ENCODE results near the gene ZER1.
"Not testable (repeated sequence)": the region's sequence is repeated elsewhere in the genome, so short reads cannot be mapped to it uniquely, and the experiment has no call there.

The ZER1 gene

GRCh38 chr9:128694344-128694743, 77.4 kb downstream of the ZER1 start:
- Histone ChIP-seq H3K9me3 (ENCODE audit: control insufficient read depth, low read depth, low read length) (no peaks in the 10 kb centered on the region), H3K4me1 (ENCODE audit: control insufficient read depth, low read depth, low read length) (peaks cover 8% of the 10 kb centered on the region), H3K4me3 (ENCODE audit: low read length) (no peak overlapping the region), H3K36me3 (ENCODE audit: control insufficient read depth, low read depth, low read length) (peaks cover 60% of the 10 kb centered on the region), H3K27ac (ENCODE audit: low read length) (no peak overlapping the region), H3K9ac (ENCODE audit: low read length) (no peak overlapping the region), H3K27me3 (ENCODE audit: control insufficient read depth, insufficient read depth, low read length) (no peaks in the 10 kb centered on the region)

GRCh38 chr9:128693738-128694137, 78.0 kb downstream of the ZER1 start:
- not testable (repeated sequence) for H3K4me3 ChIP-seq (ENCODE audit: low read length); H3K27ac ChIP-seq (ENCODE audit: low read length); H3K9ac ChIP-seq (ENCODE audit: low read length); H3K27me3 ChIP-seq (ENCODE audit: control insufficient read depth, insufficient read depth, low read length); H3K4me1 ChIP-seq (ENCODE audit: control insufficient read depth, low read depth, low read length); H3K9me3 ChIP-seq (ENCODE audit: control insufficient read depth, low read depth, low read length)
- H3K36me3 ChIP-seq (ENCODE audit: control insufficient read depth, low read depth, low read length), result peaks cover 60% of the 10 kb centered on the region

GRCh38 chr9:128690684-128691034, 81.1 kb downstream of the ZER1 start:
- H3K9ac ChIP-seq (ENCODE audit: low read length), result peak overlapping the region; percentile 81
- no peaks in the 10 kb centered on the region for H3K9me3 ChIP-seq (ENCODE audit: control insufficient read depth, low read depth, low read length)
- H3K36me3 ChIP-seq (ENCODE audit: control insufficient read depth, low read depth, low read length), result peaks cover 53% of the 10 kb centered on the region
- peaks cover 25% of the 10 kb centered on the region for H3K4me1 ChIP-seq (ENCODE audit: control insufficient read depth, low read depth, low read length)
- peak overlapping the region; percentile 93 for H3K4me3 ChIP-seq (ENCODE audit: low read length)
- no peaks in the 10 kb centered on the region for H3K27me3 ChIP-seq (ENCODE audit: control insufficient read depth, insufficient read depth, low read length)
- peak overlapping the region; percentile 10 for H3K27ac ChIP-seq (ENCODE audit: low read length)

- Histone ChIP-seq H3K4me1 (ENCODE audit: control insufficient read depth, low read depth, low read length) (peaks cover 25% of the 10 kb centered on the region), H3K9ac (ENCODE audit: low read length) (peak overlapping the region; percentile 81)
These were observed 81.7 kb downstream of the ZER1 start for GRCh38 chr9:128689820-128690683.

DNA sequence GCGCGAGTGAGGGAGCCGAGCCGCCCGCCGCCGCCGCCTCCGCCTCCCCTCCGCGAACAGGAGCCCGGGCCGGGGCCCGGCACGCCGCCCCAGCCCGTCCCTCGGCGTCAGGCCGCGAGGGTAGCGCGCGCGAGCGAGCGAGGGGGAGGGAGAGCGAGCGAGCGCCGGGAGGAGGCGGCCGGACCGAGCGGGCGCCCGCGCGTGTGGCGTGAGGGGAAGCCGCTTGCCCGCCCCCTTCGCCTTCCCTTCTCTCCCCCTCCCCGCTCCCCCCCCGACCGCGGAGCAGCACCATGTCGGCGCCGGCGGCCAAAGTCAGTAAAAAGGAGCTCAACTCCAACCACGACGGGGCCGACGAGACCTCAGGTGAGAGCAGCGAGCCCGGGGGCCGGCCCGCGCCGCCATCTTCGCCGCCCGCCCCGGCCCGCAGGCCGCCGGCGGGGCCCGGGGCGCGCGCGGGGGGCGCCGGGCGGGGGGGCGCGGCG, 82.4 kb downstream of the ZER1 start:
- H3K4me3 ChIP-seq (ENCODE audit: low read length), result peak overlapping the region; percentile 44
- H3K36me3 ChIP-seq (ENCODE audit: control insufficient read depth, low read depth, low read length), result peaks cover 53% of the 10 kb centered on the region
- peaks cover 25% of the 10 kb centered on the region for H3K4me1 ChIP-seq (ENCODE audit: control insufficient read depth, low read depth, low read length)
- no peak overlapping the region for H3K27ac ChIP-seq (ENCODE audit: low read length)
- no peaks in the 10 kb centered on the region for H3K27me3 ChIP-seq (ENCODE audit: control insufficient read depth, insufficient read depth, low read length)
- no peaks in the 10 kb centered on the region for H3K9me3 ChIP-seq (ENCODE audit: control insufficient read depth, low read depth, low read length)
- H3K9ac ChIP-seq (ENCODE audit: low read length), result peak overlapping the region; percentile 61

More at GRCh38 chr9:128689820-128690683, 81.7 kb downstream of the ZER1 start:
- peak overlapping the region; percentile 93 for H3K4me3 ChIP-seq (ENCODE audit: low read length)
- no peaks in the 10 kb centered on the region for H3K27me3 ChIP-seq (ENCODE audit: control insufficient read depth, insufficient read depth, low read length)
- H3K36me3 ChIP-seq (ENCODE audit: control insufficient read depth, low read depth, low read length), result peaks cover 54% of the 10 kb centered on the region
- peak overlapping the region; percentile 10 for H3K27ac ChIP-seq (ENCODE audit: low read length)
- no peaks in the 10 kb centered on the region for H3K9me3 ChIP-seq (ENCODE audit: control insufficient read depth, low read depth, low read length)

GRCh38 chr9:128688501-128689292, 83.0 kb downstream of the ZER1 start, which contains the start of gene SET:
Gene SET (plus strand): TSS chr9:128689222. CDS start chr9:128689583, 361 bp downstream.
- H3K9me3 ChIP-seq (ENCODE audit: control insufficient read depth, low read depth, low read length), result no peaks in the 10 kb centered on the region
- no peaks in the 10 kb centered on the region for H3K27me3 ChIP-seq (ENCODE audit: control insufficient read depth, insufficient read depth, low read length)
- H3K4me3 ChIP-seq (ENCODE audit: low read length), result peak within 1 kb of the TSS; percentile 93
- peak within 1 kb of the TSS; percentile 81 for H3K9ac ChIP-seq (ENCODE audit: low read length)
- peak within 1 kb of the TSS; percentile 43 for H3K27ac ChIP-seq (ENCODE audit: low read length)
- peaks cover 46% of the 10 kb centered on the region for H3K36me3 ChIP-seq (ENCODE audit: control insufficient read depth, low read depth, low read length)
- H3K4me1 ChIP-seq (ENCODE audit: control insufficient read depth, low read depth, low read length), result peaks cover 25% of the 10 kb centered on the region

DNA sequence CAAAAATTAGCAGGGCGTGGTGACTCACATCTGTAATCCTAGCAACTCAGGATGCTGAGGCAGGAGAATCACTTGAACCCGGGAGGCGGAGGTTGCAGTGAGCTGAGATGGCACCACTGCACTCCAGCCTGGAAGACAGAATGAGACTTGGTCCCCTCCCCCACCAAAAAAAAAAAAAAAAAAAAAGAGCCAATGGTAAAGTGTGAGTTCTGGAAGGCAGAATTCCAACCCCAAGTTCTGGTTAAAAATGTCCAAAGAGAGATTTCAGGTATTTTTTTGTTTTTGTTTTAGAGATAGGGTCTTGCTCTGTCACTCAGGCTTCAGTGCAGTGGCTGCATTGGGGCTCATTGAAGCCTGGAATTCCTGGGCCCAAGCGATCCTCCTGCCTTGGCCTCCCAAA, 84.3 kb downstream of the ZER1 start:
- H3K36me3 ChIP-seq (ENCODE audit: control insufficient read depth, low read depth, low read length), result peaks cover 34% of the 10 kb centered on the region
- H3K4me3 ChIP-seq (ENCODE audit: low read length), result peak overlapping the region; percentile 23
- H3K9ac ChIP-seq (ENCODE audit: low read length), result no peak overlapping the region
- H3K9me3 ChIP-seq (ENCODE audit: control insufficient read depth, low read depth, low read length), result no peaks in the 10 kb centered on the region
- H3K27me3 ChIP-seq (ENCODE audit: control insufficient read depth, insufficient read depth, low read length), result no peaks in the 10 kb centered on the region
- peaks cover 25% of the 10 kb centered on the region for H3K4me1 ChIP-seq (ENCODE audit: control insufficient read depth, low read depth, low read length)
- no peak overlapping the region for H3K27ac ChIP-seq (ENCODE audit: low read length)

- peaks cover 19% of the 10 kb centered on the region for H3K4me1 ChIP-seq (ENCODE audit: control insufficient read depth, low read depth, low read length)
- H3K36me3 ChIP-seq (ENCODE audit: control insufficient read depth, low read depth, low read length), result peaks cover 18% of the 10 kb centered on the region
- H3K27me3 ChIP-seq (ENCODE audit: control insufficient read depth, insufficient read depth, low read length), result no peaks in the 10 kb centered on the region
- peak overlapping the region; percentile 94 for H3K4me3 ChIP-seq (ENCODE audit: low read length)
- no peak overlapping the region for H3K27ac ChIP-seq (ENCODE audit: low read length)
- no peak overlapping the region for H3K9ac ChIP-seq (ENCODE audit: low read length)
- H3K9me3 ChIP-seq (ENCODE audit: control insufficient read depth, low read depth, low read length), result no peaks in the 10 kb centered on the region
These were observed 85.9 kb downstream of the ZER1 start for GRCh38 chr9:128685636-128686489.

DNA sequence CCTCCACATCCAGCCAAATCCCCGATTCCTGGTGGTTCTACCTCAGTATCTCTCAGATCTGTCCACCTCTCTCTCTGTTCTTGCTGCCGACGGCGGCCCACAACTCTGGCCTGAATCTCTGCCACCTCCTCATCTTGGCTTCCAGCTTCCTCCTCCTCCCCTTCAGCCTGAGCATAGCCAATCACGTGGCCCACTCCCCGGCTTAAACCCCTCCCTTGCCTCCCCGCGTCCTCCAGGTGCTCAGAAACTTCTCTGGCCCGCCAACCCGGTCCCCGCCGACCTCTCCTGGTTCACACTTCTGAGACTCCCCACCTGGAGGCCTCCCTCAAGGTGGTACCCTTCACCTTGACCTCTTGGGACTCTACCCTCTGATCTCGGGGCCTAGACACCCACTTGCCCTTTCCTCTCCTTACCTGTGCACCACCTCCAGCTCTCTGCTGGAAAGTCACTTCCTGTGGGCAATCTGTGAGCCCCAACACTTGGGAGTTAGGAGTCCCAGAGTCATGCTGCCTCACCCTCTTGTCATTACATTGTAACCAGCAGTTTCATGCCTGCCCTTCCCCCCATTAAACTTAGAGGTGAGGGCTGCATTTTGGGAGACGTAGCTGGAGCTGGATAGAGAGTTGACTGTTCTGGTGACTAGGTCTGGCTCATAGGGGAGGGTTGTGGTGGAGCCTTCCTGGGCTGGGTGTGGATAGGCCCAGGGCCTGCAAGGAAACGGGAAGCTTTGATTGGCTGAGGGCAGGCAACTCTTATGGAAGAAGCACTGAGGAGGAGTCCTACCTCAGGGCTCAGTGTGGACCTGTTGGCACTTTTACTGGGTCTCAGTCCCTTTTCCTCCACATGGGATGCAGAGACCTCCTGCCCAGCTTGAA, 87.2 kb downstream of the ZER1 start:
- peaks cover 17% of the 10 kb centered on the region for H3K4me1 ChIP-seq (ENCODE audit: control insufficient read depth, low read depth, low read length)
- H3K36me3 ChIP-seq (ENCODE audit: control insufficient read depth, low read depth, low read length), result peaks cover 13% of the 10 kb centered on the region
- peak overlapping the region; percentile 94 for H3K4me3 ChIP-seq (ENCODE audit: low read length)
- H3K27ac ChIP-seq (ENCODE audit: low read length), result peak overlapping the region; percentile 85
- no peaks in the 10 kb centered on the region for H3K27me3 ChIP-seq (ENCODE audit: control insufficient read depth, insufficient read depth, low read length)
- H3K9me3 ChIP-seq (ENCODE audit: control insufficient read depth, low read depth, low read length), result no peaks in the 10 kb centered on the region
- peak overlapping the region; percentile 94 for H3K9ac ChIP-seq (ENCODE audit: low read length)

DNA sequence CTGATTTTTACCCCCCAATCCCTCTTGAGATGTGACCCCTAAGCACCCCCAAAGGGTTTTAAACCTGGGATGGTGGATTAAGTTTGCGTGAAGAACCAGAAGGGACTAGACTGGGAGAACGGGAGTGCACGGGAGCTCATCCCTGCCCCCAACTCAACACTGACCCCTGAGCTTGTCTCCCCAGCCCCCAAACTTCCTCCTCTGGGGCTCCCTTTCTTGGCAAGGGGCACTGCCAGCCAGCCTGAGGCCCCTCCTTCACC, 87.7 kb downstream of the ZER1 start:
- peaks cover 13% of the 10 kb centered on the region for H3K36me3 ChIP-seq (ENCODE audit: control insufficient read depth, low read depth, low read length)
- H3K9me3 ChIP-seq (ENCODE audit: control insufficient read depth, low read depth, low read length), result no peaks in the 10 kb centered on the region
- H3K4me3 ChIP-seq (ENCODE audit: low read length), result peak overlapping the region; percentile 94
- peak overlapping the region; percentile 85 for H3K27ac ChIP-seq (ENCODE audit: low read length)
- H3K4me1 ChIP-seq (ENCODE audit: control insufficient read depth, low read depth, low read length), result peaks cover 17% of the 10 kb centered on the region
- no peaks in the 10 kb centered on the region for H3K27me3 ChIP-seq (ENCODE audit: control insufficient read depth, insufficient read depth, low read length)
- peak overlapping the region; percentile 94 for H3K9ac ChIP-seq (ENCODE audit: low read length)
